ENCODE measurements around the gene PHKG2.
A peak's percentile ranks its signal among the peaks of the same experiment; 100 is the strongest.

The PHKG2 gene

GRCh38 chr16:30758988-30759491 is 10.8 kb downstream of the PHKG2 start:
- DNase-seq = no peak

GRCh38 chr16:30760001-30760559 is 11.9 kb downstream of the PHKG2 start:
- no peak for DNase-seq

GRCh38 chr16:30760577-30761426 is 12.6 kb downstream of the PHKG2 start:
- no peak for DNase-seq

- peak; percentile 53 for DNase-seq
Observed at GRCh38 chr16:30761427-30761927, 13.3 kb downstream of the PHKG2 start.

GRCh38 chr16:30761928-30762902 is 14.0 kb downstream of the PHKG2 start, which contains the start of the genes CFAP119 and RNF40:
Gene CFAP119 (minus strand): TSS chr16:30762062. CDS start chr16:30761748, 314 bp downstream.
Gene RNF40 (plus strand): TSS chr16:30762322. CDS start chr16:30762546, 224 bp downstream.
- DNase-seq = peak; percentile 99

- no peak for DNase-seq
Observed at GRCh38 chr16:30762991-30763725, 14.9 kb downstream of the PHKG2 start.

- DNase-seq = no peak
Observed at GRCh38 chr16:30764086-30764485, 15.9 kb downstream of the PHKG2 start.

GRCh38 chr16:30764816-30765465 is 16.7 kb downstream of the PHKG2 start:
- no peak for DNase-seq

GRCh38 chr16:30766206-30766932 is 18.1 kb downstream of the PHKG2 start:
- DNase-seq = no peak

- no peak for DNase-seq
Observed at GRCh38 chr16:30766933-30767284, 18.7 kb downstream of the PHKG2 start.

- no peak for DNase-seq
Observed at GRCh38 chr16:30767767-30768465, 19.7 kb downstream of the PHKG2 start.

- no peak for DNase-seq
Observed at GRCh38 chr16:30768583-30769181, 20.5 kb downstream of the PHKG2 start.

GRCh38 chr16:30769379-30770089 is 21.3 kb downstream of the PHKG2 start:
- DNase-seq = no peak

- DNase-seq = no peak
Observed at GRCh38 chr16:30771726-30772125, 23.5 kb downstream of the PHKG2 start.

GRCh38 chr16:30773826-30774225 is 25.6 kb downstream of the PHKG2 start:
- no peak for DNase-seq

GRCh38 chr16:30774367-30775130 is 26.3 kb downstream of the PHKG2 start:
- DNase-seq = no peak

- no peak for DNase-seq
Observed at GRCh38 chr16:30775131-30775391, 26.8 kb downstream of the PHKG2 start.

- DNase-seq = peak; percentile 83
Observed at GRCh38 chr16:30775392-30776188, 27.4 kb downstream of the PHKG2 start.

All from NCI-H510A treated with DMSO at 0.1 percent for 48 hours (cell line).